ENCODE measurements around the gene SLC25A13. TPM values are rescaled to one million over a fixed set of nuclear protein-coding genes. Genes with fewer than 3 reads are reported as not detected.
"Not testable (repeated sequence)": the region's sequence is repeated elsewhere in the genome, so short reads cannot be mapped to it uniquely, and the experiment has no call there.

Gene SLC25A13
- total RNA-seq, 1 experiment from 2014 or later, result 52.5 TPM

DNA sequence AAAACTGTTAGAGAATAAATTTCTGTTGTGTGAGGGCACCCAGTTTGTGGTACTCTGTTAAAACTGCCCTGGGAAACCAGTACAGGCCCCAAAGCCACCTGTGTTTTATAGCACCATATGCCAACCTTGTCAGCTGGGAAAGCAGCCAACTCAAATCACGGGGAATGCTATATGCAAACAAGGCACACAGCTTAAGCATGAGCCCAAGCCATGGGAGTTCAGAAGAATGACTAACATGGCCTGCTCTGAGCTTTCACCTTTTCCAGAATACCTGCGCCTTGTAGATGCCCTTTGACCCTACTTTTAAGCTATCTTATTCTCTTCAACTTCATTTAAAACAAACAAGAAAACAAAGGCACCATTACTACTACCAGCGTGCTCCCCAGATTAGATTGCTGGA lies 5.5 kb upstream of the SLC25A13 start:
- Histone ChIP-seq H3K27ac (peak overlapping the region; percentile 39; the same call in 1 of the 2 replicates), H3K79me2 (ENCODE audit: low read depth) (no peaks in the 10 kb centered on the region), H3F3A (ENCODE audit: insufficient read depth, low read depth) (peaks cover 18% of the 10 kb centered on the region; the same call in 1 of the 2 replicates), H3K36me3 (ENCODE audit: low read depth) (no peaks in the 10 kb centered on the region), H3K4me3 (no peak overlapping the region), H3K4me1 (replicated peaks; ENCODE audit: insufficient read depth) (peaks cover 32% of the 10 kb centered on the region), H3K4me2 (peak overlapping the region; percentile 34; the same call in 1 of the 2 replicates), H4K20me1 (ENCODE audit: insufficient read depth) (no peaks in the 10 kb centered on the region), H3K27me3 (ENCODE audit: insufficient read depth, low read depth) (no peaks in the 10 kb centered on the region), H3K9me3 (ENCODE audit: insufficient read depth, low read depth) (no peaks in the 10 kb centered on the region; the same call in 1 of the 2 replicates), H2AFZ (no peak overlapping the region), H3K9me2 (ENCODE audit: insufficient read depth) (no peaks in the 10 kb centered on the region)
- ChIA-PET POLR2A (ENCODE audit: unreplicated experiment) (interaction anchor here (0.7 kb wide), 1 partner anchor 269 kb away, joined by 7 read pairs; no protein-coding TSS in a partner anchor), CTCF (no interaction called here)
- intact Hi-C loops (cut with micrococcal nuclease; ENCODE audit: unreplicated experiment), result no loop called here
- DNase-seq, result peak in 1 of 2 experiments; percentile 38
- no TSS peak for BruUV-seq (replicated peaks)
- TF ChIP-seq, protein P1, sequence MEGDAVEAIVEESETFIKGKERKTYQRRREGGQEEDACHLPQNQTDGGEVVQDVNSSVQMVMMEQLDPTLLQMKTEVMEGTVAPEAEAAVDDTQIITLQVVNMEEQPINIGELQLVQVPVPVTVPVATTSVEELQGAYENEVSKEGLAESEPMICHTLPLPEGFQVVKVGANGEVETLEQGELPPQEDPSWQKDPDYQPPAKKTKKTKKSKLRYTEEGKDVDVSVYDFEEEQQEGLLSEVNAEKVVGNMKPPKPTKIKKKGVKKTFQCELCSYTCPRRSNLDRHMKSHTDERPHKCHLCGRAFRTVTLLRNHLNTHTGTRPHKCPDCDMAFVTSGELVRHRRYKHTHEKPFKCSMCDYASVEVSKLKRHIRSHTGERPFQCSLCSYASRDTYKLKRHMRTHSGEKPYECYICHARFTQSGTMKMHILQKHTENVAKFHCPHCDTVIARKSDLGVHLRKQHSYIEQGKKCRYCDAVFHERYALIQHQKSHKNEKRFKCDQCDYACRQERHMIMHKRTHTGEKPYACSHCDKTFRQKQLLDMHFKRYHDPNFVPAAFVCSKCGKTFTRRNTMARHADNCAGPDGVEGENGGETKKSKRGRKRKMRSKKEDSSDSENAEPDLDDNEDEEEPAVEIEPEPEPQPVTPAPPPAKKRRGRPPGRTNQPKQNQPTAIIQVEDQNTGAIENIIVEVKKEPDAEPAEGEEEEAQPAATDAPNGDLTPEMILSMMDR (conservative IDR thresholded peaks at IDR 0.05), result no peak
- TF ChIP-seq EZH2 (IDR thresholded peaks at IDR 0.05; ENCODE audit: low read depth), result no peak

DNA sequence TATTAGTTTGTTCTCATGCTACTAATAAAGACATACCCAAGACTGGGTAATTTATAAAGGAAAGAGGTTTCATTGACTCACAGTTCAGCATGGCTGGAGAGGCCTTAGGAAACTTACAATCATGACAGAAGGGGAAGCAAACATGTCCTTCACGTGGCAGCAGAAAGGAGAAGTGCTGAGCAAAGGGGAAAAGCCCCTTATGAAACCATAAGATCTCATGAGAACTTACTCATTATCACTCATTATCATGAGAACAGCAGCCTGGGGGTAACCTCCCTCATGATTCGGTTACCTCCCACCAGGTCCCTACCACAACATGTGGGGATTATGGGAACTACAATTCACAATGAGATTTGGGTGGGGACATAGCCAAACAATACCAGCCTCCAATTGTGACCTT lies 4.9 kb upstream of the SLC25A13 start:
- H3K27me3 ChIP-seq (ENCODE audit: insufficient read depth, low read depth); H3K79me2 ChIP-seq (ENCODE audit: low read depth); H3K4me3 ChIP-seq; H3K9me3 ChIP-seq (ENCODE audit: insufficient read depth, low read depth); H3K4me2 ChIP-seq; POLR2A ChIA-PET (ENCODE audit: unreplicated experiment); intact Hi-C loops (cut with micrococcal nuclease; ENCODE audit: unreplicated experiment); H3K27ac ChIP-seq; CTCF ChIA-PET; H2AFZ ChIP-seq; BruUV-seq (replicated peaks); H3K9me2 ChIP-seq (ENCODE audit: insufficient read depth); DNase-seq; H3K36me3 ChIP-seq (ENCODE audit: low read depth); H4K20me1 ChIP-seq (ENCODE audit: insufficient read depth): not testable (repeated sequence)
- H3K4me1 ChIP-seq (replicated peaks; ENCODE audit: insufficient read depth), result peaks cover 32% of the 10 kb centered on the region
- peaks cover 17% of the 10 kb centered on the region; the same call in 1 of the 2 replicates for H3F3A ChIP-seq (ENCODE audit: insufficient read depth, low read depth)

- H3K4me1 ChIP-seq (replicated peaks; ENCODE audit: insufficient read depth), result peaks cover 29% of the 10 kb centered on the region
- H3K27ac ChIP-seq, result no peak overlapping the region
- DNase-seq, result no peak
- no peak overlapping the region for H3K4me3 ChIP-seq
- peak overlapping the region; percentile 86; the same call in 1 of the 2 replicates for H3K4me2 ChIP-seq
- TF ChIP-seq, protein P1 (conservative IDR thresholded peaks at IDR 0.05), result no peak
- TF ChIP-seq EZH2 (IDR thresholded peaks at IDR 0.05; ENCODE audit: low read depth), result no peak
- H4K20me1 ChIP-seq (ENCODE audit: insufficient read depth), result 0 out of 2 replicates have a peak, but pooled peaks cover 6% of the 10 kb centered on the region
- BruUV-seq (replicated peaks), result no TSS peak
- H3K36me3 ChIP-seq (ENCODE audit: low read depth), result no peaks in the 10 kb centered on the region
- peaks cover 37% of the 10 kb centered on the region for H3K79me2 ChIP-seq (ENCODE audit: low read depth)
- CTCF ChIA-PET, result no interaction called here
- intact Hi-C loops (cut with micrococcal nuclease; ENCODE audit: unreplicated experiment), result loop anchor here (5.0 kb wide), 3 partner anchors 224 to 384 kb away; partner anchors contain the start of gene SEM1
- POLR2A ChIA-PET (ENCODE audit: unreplicated experiment), result no interaction called here
- no peaks in the 10 kb centered on the region for H3K9me2 ChIP-seq (ENCODE audit: insufficient read depth)
- no peak overlapping the region for H2AFZ ChIP-seq
- peaks cover 16% of the 10 kb centered on the region for H3F3A ChIP-seq (ENCODE audit: insufficient read depth, low read depth)
- no peaks in the 10 kb centered on the region for H3K27me3 ChIP-seq (ENCODE audit: insufficient read depth, low read depth)
- H3K9me3 ChIP-seq (ENCODE audit: insufficient read depth, low read depth), result no peaks in the 10 kb centered on the region; the same call in none of the 2 replicates
These were observed 1.1 kb upstream of the SLC25A13 start for GRCh38 chr7:96322847-96323461.

Measured in PC-9 (cell line).